Measurements from ENCODE around the gene CDHR2.

- TF ChIP-seq EZH2phosphoT487 (IDR thresholded peaks at IDR 0.05; ENCODE audit: insufficient read depth, low read depth) (no peak), EZH2 (IDR thresholded peaks at IDR 0.05; ENCODE audit: insufficient read depth, poor library complexity, severe bottlenecking) (no peak)
Measured at GRCh38 chr5:176596689-176597416, 47.7 kb downstream of the CDHR2 start.
